Activated T-helper 9 cell treated with anti-CD3 and anti-CD28 coated beads, Interleukin-2, amount 50 U/mL, for 16 hours (primary cell): ENCODE measurements around the gene TMEM35A.
"Not testable (repeated sequence)": the region's sequence is repeated elsewhere in the genome, so short reads cannot be mapped to it uniquely, and the experiment has no call there.

ENCODE experiments used
- DNase-seq: peaks from one replicate; pipeline ENCODE4 v3.0.0-alpha.2; 2020; ENCODE audit warnings: low read depth

TMEM35A gene

GRCh38 chrX:101078716-101079598, at the start of gene TMEM35A:
TMEM35A (plus strand) TSS chrX:101078879; CDS start chrX:101079003, 124 bp downstream.
- DNase-seq = no peak

- no peak for DNase-seq
Measured at GRCh38 chrX:101029665-101030064, 49.0 kb upstream of the TMEM35A start.

- no peak for DNase-seq
Measured at GRCh38 chrX:101037231-101037630, 41.4 kb upstream of the TMEM35A start.

GRCh38 chrX:101040197-101040596, 38.5 kb upstream of the TMEM35A start:
- DNase-seq = no peak

GRCh38 chrX:101051153-101051548, 27.5 kb upstream of the TMEM35A start:
- DNase-seq = no peak

- peak; percentile 67 for DNase-seq
Measured at GRCh38 chrX:101051549-101052302, 27.0 kb upstream of the TMEM35A start, which contains the start of gene TRMT2B. TRMT2B (minus strand) TSS chrX:101052111; CDS start chrX:101042289, 9,822 bp downstream.

- DNase-seq = not testable (repeated sequence)
Measured at GRCh38 chrX:101056551-101056950, 22.1 kb upstream of the TMEM35A start.

GRCh38 chrX:101057093-101057714, 21.5 kb upstream of the TMEM35A start:
- no peak for DNase-seq

- no peak for DNase-seq
Measured at GRCh38 chrX:101062176-101062575, 16.5 kb upstream of the TMEM35A start.

- DNase-seq = no peak
Measured at GRCh38 chrX:101071582-101071981, 7.1 kb upstream of the TMEM35A start.

- no peak for DNase-seq
Measured at GRCh38 chrX:101079736-101080270, 1.1 kb downstream of the TMEM35A start.

- DNase-seq = no peak
Measured at GRCh38 chrX:101080326-101081124, 1.8 kb downstream of the TMEM35A start.

- no peak for DNase-seq
Measured at GRCh38 chrX:101081231-101081630, 2.6 kb downstream of the TMEM35A start.

GRCh38 chrX:101091817-101092216, 13.1 kb downstream of the TMEM35A start:
- no peak for DNase-seq

- peak; percentile 86 for DNase-seq
Measured at GRCh38 chrX:101097546-101098453, 19.1 kb downstream of the TMEM35A start, which contains the start of gene CENPI. CENPI (plus strand) TSS chrX:101098204; CDS start chrX:101101071, 2,867 bp downstream.

- DNase-seq = no peak
Measured at GRCh38 chrX:101108284-101108683, 29.6 kb downstream of the TMEM35A start.

- DNase-seq = no peak
Measured at GRCh38 chrX:101117701-101118100, 39.0 kb downstream of the TMEM35A start.

GRCh38 chrX:101136235-101136634, 57.6 kb downstream of the TMEM35A start:
- no peak for DNase-seq
